ENCODE measurements around the gene ISM1. TPM values are rescaled to one million over a fixed set of nuclear protein-coding genes. Genes with fewer than 3 reads are reported as not detected.

ISM1 gene
- total RNA-seq, 2 experiments from 2014 or later: 0.87 to 1.1 TPM

- TF ChIP-seq CTCF (IDR thresholded peaks at IDR 0.05): no peak
- H3K9me3 Mint-ChIP-seq: no peaks in the 10 kb centered on the region
- intact Hi-C loops (cut with DNase I, micrococcal nuclease): loop anchor here in 1 of 2 experiments (10.0 kb wide), 1 partner anchor 548 kb away; the partner anchor contains the start of genes ESF1 and NDUFAF5
- H3K27me3 Mint-ChIP-seq: no peaks in the 10 kb centered on the region
- no peak overlapping the region for H3K27ac ChIP-seq (ENCODE audit: low read depth in 1 of 2, low read length in 2 of 2)
- ATAC-seq (ENCODE audit: poor library complexity) (no peak), DNase-seq (no peak)
- H3K4me3 ChIP-seq (ENCODE audit: low read length): no peak overlapping the region
- ChIA-PET POLR2A (no interaction called here), CTCF (no interaction called here)
- peaks cover under 1% of the 10 kb centered on the region for H3K4me1 ChIP-seq (ENCODE audit: insufficient read depth, low read length)
- H3K36me3 Mint-ChIP-seq (ENCODE audit: low read depth): no peaks in the 10 kb centered on the region
- H3K27me3 ChIP-seq (ENCODE audit: control insufficient read depth in 1 of 2, insufficient read depth in 2 of 2, low read length in 2 of 2): no peaks in the 10 kb centered on the region
- H3K4me1 Mint-ChIP-seq (ENCODE audit: low read depth): peaks cover 3% of the 10 kb centered on the region
- H3K36me3 ChIP-seq (ENCODE audit: insufficient read depth, low read length): no peaks in the 10 kb centered on the region
- no peak overlapping the region for H3K27ac Mint-ChIP-seq
- no peak overlapping the region for H3K4me3 Mint-ChIP-seq
- H3K9me3 ChIP-seq (ENCODE audit: control insufficient read depth in 1 of 2, insufficient read depth in 1 of 2, low read length in 2 of 2): no peaks in the 10 kb centered on the region
These were observed 16.1 kb downstream of the ISM1 start for GRCh38 chr20:13236990-13237720.

GRCh38 chr20:13238001-13238653, 17.1 kb downstream of the ISM1 start:
- no peak overlapping the region for H3K27ac ChIP-seq (ENCODE audit: low read depth in 1 of 2, low read length in 2 of 2)
- Mint-ChIP-seq H3K4me3 (no peak overlapping the region), H3K9me3 (no peaks in the 10 kb centered on the region), H3K4me1 (ENCODE audit: low read depth) (no peaks in the 10 kb centered on the region), H3K27me3 (no peaks in the 10 kb centered on the region), H3K27ac (no peak overlapping the region), H3K36me3 (ENCODE audit: low read depth) (no peaks in the 10 kb centered on the region)
- TF ChIP-seq CTCF (IDR thresholded peaks at IDR 0.05): no peak
- no peaks in the 10 kb centered on the region for H3K36me3 ChIP-seq (ENCODE audit: insufficient read depth, low read length)
- DNase-seq (no peak), ATAC-seq (ENCODE audit: poor library complexity) (no peak)
- intact Hi-C loops (cut with DNase I, micrococcal nuclease): loop anchor here in 1 of 2 experiments (10.0 kb wide), 1 partner anchor 547 kb away; the partner anchor contains the start of genes ESF1 and NDUFAF5
- H3K27me3 ChIP-seq (ENCODE audit: control insufficient read depth in 1 of 2, insufficient read depth in 2 of 2, low read length in 2 of 2): no peaks in the 10 kb centered on the region
- H3K4me1 ChIP-seq (ENCODE audit: insufficient read depth, low read length): no peaks in the 10 kb centered on the region
- ChIA-PET CTCF (no interaction called here), POLR2A (interaction anchor here (0.6 kb wide), 1 partner anchor 11 kb away, joined by 3 read pairs; no protein-coding TSS in a partner anchor)
- H3K4me3 ChIP-seq (ENCODE audit: low read length): no peak overlapping the region
- H3K9me3 ChIP-seq (ENCODE audit: control insufficient read depth in 1 of 2, insufficient read depth in 1 of 2, low read length in 2 of 2): no peaks in the 10 kb centered on the region

DNA sequence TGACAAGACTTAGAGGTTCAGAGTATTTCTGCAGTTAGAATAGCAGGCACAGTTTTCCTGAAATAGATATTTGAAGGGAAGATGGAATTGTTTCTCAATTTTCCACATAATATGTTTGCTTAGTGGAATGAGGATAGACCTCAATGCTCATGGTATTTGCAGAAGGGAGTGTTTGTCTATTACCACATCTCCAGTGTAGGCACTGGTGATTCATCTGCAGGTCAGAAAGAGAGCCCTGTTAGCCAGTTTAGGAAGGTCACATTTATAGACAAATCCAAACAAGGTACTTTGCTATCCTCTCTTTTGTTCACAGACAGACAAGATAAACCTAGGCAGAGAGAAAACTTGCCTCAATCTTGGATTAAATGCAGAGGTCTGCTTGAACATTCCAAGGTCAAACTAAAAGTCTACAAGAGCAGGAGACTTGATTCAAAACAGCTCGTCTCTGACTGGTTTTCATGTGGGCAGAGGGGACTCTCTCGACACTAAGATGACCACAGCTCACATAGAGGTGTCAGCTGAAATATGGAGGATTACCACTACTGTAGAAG, 22.8 kb downstream of the ISM1 start:
- Histone ChIP-seq H3K9me3 (ENCODE audit: control insufficient read depth in 1 of 2, insufficient read depth in 1 of 2, low read length in 2 of 2) (no peaks in the 10 kb centered on the region), H3K4me1 (ENCODE audit: insufficient read depth, low read length) (peaks cover 28% of the 10 kb centered on the region), H3K27ac (ENCODE audit: low read depth in 1 of 2, low read length in 2 of 2) (no peak overlapping the region), H3K36me3 (ENCODE audit: insufficient read depth, low read length) (no peaks in the 10 kb centered on the region), H3K27me3 (ENCODE audit: control insufficient read depth in 1 of 2, insufficient read depth in 2 of 2, low read length in 2 of 2) (no peaks in the 10 kb centered on the region), H3K4me3 (ENCODE audit: low read length) (no peak overlapping the region)
- CTCF ChIA-PET: interaction anchor here (0.9 kb wide), 1 partner anchor 20 kb away, joined by 4 read pairs; no protein-coding TSS in a partner anchor
- POLR2A ChIA-PET: interaction anchor here (1.1 kb wide), 1 partner anchor 12 kb away, joined by 3 read pairs; no protein-coding TSS in a partner anchor
- TF ChIP-seq CTCF (IDR thresholded peaks at IDR 0.05): no peak
- H3K36me3 Mint-ChIP-seq (ENCODE audit: low read depth): no peaks in the 10 kb centered on the region
- peaks cover 28% of the 10 kb centered on the region for H3K4me1 Mint-ChIP-seq (ENCODE audit: low read depth)
- DNase-seq (no peak), ATAC-seq (ENCODE audit: poor library complexity) (no peak)
- no peak overlapping the region for H3K4me3 Mint-ChIP-seq
- no peak overlapping the region for H3K27ac Mint-ChIP-seq
- no peaks in the 10 kb centered on the region for H3K9me3 Mint-ChIP-seq
- intact Hi-C loops (cut with DNase I, micrococcal nuclease): no loop called here
- H3K27me3 Mint-ChIP-seq: no peaks in the 10 kb centered on the region

Measured in CD4-positive, alpha-beta T cell (primary cell).